Stomach (tissue), 4 donors: ENCODE measurements around the gene GPC6.

Source experiments
- CTCF ChIP-seq, 7 experiments: fragments of 450-650 bp in 4 of 7; fragments of 200-600 bp in 3 of 7; sonication (generic) in 3 of 7; IDR thresholded peaks; one replicate each; pipeline ENCODE4 v1.5.1; 2016 to 2019; ENCODE audit warnings: antibody characterized with exemption in 7 of 7, control low read depth in 2 of 7, mild to moderate bottlenecking in 1 of 7
- EP300 ChIP-seq: sonication (generic); formaldehyde crosslinking; IDR thresholded peaks from one replicate; pipeline ENCODE4 v1.6.1; 2017; ENCODE audit warnings: antibody characterized with exemption
- POLR2A ChIP-seq, 4 donors: fragments of 450-650 bp; IDR thresholded peaks; one replicate each; pipeline ENCODE4 v1.6.1; 2016; ENCODE audit warnings: antibody characterized with exemption in 4 of 4, control low read depth in 2 of 4, mild to moderate bottlenecking in 1 of 4, moderate library complexity in 1 of 4
- POLR2AphosphoS5 ChIP-seq, 3 donors: sonication (generic); formaldehyde crosslinking; IDR thresholded peaks; one replicate each; pipeline ENCODE4 v1.6.1; 2016; ENCODE audit warnings: antibody characterized with exemption in 3 of 3

GRCh38 chr13:93730780-93731179, 504.2 kb downstream of the GPC6 start:
- no peak for TF ChIP-seq CTCF (IDR thresholded peaks at IDR 0.05)
- no peak for TF ChIP-seq POLR2A (IDR thresholded peaks at IDR 0.05)
- TF ChIP-seq POLR2AphosphoS5 (IDR thresholded peaks at IDR 0.05), result no peak
- no peak for TF ChIP-seq EP300
